ENCODE data around the gene GMPS. TPM values are rescaled to one million over a fixed set of nuclear protein-coding genes. Genes with fewer than 3 reads are reported as not detected.

Gene GMPS
- total and polyA plus RNA-seq, 9 of the 15 experiments (the other 6 are each of a cell fraction or from before 2014, with no cell fraction given) = 73.7 to 282 (median 156) TPM

DNA sequence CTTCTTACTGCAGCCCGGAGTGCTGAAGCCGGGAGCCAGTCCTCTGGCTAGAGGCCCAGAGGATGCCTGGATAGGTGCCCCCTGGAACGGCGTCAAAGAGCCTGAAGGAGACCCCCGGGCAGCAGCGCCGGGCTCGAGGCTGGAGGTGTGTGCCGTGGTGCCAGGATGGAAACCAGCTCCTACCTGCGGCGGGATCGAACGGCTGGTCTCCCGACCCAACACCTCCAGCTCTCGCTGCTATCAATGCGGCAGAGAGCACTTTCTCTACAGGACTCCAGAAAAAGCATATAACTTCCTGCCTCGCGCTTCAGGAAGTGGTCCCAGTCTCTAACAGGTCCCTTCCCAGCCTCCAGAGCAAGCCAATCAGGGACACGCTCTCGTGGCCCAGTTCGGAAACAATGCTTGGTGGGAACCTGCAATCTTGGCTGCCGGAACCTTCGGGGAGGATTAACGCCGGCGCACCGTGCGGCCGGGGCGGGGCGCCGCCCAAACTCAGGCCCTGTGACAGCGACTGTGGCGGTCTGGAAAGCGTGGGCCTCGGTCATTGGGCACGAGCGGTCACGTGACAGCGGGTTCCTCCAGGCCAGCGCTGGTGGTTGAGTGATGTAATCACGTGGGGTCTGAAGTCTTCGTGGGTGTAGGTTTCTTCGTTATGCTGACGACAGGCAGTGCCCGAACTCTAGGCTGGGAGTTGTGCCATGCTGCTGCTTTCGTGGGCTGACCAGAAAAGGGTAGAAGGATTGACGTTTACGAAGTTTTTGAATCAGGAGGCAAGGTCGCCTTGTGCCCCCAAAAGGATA, 16.1 kb upstream of the GMPS start, which contains the start of gene SLC33A1 (continued):
- TF ChIP-seq, protein P1, sequence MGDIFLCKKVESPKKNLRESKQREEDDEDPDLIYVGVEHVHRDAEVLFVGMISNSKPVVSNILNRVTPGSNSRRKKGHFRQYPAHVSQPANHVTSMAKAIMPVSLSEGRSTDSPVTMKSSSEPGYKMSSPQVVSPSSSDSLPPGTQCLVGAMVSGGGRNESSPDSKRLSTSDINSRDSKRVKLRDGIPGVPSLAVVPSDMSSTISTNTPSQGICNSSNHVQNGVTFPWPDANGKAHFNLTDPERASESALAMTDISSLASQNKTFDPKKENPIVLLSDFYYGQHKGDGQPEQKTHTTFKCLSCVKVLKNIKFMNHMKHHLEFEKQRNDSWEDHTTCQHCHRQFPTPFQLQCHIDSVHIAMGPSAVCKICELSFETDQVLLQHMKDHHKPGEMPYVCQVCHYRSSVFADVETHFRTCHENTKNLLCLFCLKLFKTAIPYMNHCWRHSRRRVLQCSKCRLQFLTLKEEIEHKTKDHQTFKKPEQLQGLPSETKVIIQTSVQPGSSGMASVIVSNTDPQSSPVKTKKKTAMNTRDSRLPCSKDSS (IDR thresholded peaks at IDR 0.05; ENCODE audit: low read depth, partially characterized antibody) = no peak
- TF ChIP-seq, protein P2, sequence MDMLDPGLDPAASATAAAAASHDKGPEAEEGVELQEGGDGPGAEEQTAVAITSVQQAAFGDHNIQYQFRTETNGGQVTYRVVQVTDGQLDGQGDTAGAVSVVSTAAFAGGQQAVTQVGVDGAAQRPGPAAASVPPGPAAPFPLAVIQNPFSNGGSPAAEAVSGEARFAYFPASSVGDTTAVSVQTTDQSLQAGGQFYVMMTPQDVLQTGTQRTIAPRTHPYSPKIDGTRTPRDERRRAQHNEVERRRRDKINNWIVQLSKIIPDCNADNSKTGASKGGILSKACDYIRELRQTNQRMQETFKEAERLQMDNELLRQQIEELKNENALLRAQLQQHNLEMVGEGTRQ (CRISPR knock-in tag; IDR thresholded peaks at IDR 0.05) = peak; percentile 98
- TF ChIP-seq, protein P3, sequence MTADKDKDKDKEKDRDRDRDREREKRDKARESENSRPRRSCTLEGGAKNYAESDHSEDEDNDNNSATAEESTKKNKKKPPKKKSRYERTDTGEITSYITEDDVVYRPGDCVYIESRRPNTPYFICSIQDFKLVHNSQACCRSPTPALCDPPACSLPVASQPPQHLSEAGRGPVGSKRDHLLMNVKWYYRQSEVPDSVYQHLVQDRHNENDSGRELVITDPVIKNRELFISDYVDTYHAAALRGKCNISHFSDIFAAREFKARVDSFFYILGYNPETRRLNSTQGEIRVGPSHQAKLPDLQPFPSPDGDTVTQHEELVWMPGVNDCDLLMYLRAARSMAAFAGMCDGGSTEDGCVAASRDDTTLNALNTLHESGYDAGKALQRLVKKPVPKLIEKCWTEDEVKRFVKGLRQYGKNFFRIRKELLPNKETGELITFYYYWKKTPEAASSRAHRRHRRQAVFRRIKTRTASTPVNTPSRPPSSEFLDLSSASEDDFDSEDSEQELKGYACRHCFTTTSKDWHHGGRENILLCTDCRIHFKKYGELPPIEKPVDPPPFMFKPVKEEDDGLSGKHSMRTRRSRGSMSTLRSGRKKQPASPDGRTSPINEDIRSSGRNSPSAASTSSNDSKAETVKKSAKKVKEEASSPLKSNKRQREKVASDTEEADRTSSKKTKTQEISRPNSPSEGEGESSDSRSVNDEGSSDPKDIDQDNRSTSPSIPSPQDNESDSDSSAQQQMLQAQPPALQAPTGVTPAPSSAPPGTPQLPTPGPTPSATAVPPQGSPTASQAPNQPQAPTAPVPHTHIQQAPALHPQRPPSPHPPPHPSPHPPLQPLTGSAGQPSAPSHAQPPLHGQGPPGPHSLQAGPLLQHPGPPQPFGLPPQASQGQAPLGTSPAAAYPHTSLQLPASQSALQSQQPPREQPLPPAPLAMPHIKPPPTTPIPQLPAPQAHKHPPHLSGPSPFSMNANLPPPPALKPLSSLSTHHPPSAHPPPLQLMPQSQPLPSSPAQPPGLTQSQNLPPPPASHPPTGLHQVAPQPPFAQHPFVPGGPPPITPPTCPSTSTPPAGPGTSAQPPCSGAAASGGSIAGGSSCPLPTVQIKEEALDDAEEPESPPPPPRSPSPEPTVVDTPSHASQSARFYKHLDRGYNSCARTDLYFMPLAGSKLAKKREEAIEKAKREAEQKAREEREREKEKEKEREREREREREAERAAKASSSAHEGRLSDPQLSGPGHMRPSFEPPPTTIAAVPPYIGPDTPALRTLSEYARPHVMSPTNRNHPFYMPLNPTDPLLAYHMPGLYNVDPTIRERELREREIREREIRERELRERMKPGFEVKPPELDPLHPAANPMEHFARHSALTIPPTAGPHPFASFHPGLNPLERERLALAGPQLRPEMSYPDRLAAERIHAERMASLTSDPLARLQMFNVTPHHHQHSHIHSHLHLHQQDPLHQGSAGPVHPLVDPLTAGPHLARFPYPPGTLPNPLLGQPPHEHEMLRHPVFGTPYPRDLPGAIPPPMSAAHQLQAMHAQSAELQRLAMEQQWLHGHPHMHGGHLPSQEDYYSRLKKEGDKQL (CRISPR knock-in tag; IDR thresholded peaks at IDR 0.05; ENCODE audit: borderline replicate concordance) = no peak
- TF ChIP-seq, protein P4, sequence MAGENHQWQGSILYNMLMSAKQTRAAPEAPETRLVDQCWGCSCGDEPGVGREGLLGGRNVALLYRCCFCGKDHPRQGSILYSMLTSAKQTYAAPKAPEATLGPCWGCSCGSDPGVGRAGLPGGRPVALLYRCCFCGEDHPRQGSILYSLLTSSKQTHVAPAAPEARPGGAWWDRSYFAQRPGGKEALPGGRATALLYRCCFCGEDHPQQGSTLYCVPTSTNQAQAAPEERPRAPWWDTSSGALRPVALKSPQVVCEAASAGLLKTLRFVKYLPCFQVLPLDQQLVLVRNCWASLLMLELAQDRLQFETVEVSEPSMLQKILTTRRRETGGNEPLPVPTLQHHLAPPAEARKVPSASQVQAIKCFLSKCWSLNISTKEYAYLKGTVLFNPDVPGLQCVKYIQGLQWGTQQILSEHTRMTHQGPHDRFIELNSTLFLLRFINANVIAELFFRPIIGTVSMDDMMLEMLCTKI (IDR thresholded peaks at IDR 0.05; ENCODE audit: partially characterized antibody) = no peak
- TF ChIP-seq, protein P5, sequence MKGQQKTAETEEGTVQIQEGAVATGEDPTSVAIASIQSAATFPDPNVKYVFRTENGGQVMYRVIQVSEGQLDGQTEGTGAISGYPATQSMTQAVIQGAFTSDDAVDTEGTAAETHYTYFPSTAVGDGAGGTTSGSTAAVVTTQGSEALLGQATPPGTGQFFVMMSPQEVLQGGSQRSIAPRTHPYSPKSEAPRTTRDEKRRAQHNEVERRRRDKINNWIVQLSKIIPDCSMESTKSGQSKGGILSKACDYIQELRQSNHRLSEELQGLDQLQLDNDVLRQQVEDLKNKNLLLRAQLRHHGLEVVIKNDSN (CRISPR knock-in tag; IDR thresholded peaks at IDR 0.05) = peak; percentile 99
- TF ChIP-seq RBBP5 (IDR thresholded peaks at IDR 0.05; ENCODE audit: borderline replicate concordance, insufficient read depth, low read length, poor library complexity, severe bottlenecking) (peak; percentile 96), STAT5B (CRISPR knock-in tag; IDR thresholded peaks at IDR 0.05) (no peak), MTF1 (CRISPR knock-in tag; IDR thresholded peaks at IDR 0.05; ENCODE audit: borderline replicate concordance) (peak; percentile 73; the same call in 1 of the 2 replicates), NFE2 (IDR thresholded peaks at IDR 0.05; ENCODE audit: low read depth) (peak; percentile 25; the same call in 1 of the 2 replicates), ZNF24 (IDR thresholded peaks at IDR 0.05) (peak; percentile 88), NCOA2 (IDR thresholded peaks at IDR 0.05; ENCODE audit: partially characterized antibody in 2 of 2) (no peak), PURB (CRISPR knock-in tag; IDR thresholded peaks at IDR 0.05; ENCODE audit: low read depth) (no peak)
- TF ChIP-seq, protein P6, sequence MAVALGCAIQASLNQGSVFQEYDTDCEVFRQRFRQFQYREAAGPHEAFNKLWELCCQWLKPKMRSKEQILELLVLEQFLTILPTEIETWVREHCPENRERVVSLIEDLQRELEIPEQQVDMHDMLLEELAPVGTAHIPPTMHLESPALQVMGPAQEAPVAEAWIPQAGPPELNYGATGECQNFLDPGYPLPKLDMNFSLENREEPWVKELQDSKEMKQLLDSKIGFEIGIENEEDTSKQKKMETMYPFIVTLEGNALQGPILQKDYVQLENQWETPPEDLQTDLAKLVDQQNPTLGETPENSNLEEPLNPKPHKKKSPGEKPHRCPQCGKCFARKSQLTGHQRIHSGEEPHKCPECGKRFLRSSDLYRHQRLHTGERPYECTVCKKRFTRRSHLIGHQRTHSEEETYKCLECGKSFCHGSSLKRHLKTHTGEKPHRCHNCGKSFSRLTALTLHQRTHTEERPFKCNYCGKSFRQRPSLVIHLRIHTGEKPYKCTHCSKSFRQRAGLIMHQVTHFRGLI (CRISPR knock-in tag; IDR thresholded peaks at IDR 0.05) = no peak

Measured in K562 (cell line).